Activated CD4-positive, CD25-positive, alpha-beta regulatory T cell treated with anti-CD3 and anti-CD28 coated beads, Interleukin-2, amount 50 U/mL, for 24 hours (primary cell): Measurements from ENCODE around the gene ITGB2.

Experiments used
- ATAC-seq, 2 donors: fragments of 150-1000 bp; cut with Tn5 transposase; one replicate each; pipeline ENCODE4 v1.10.0; 2021; ENCODE audit warnings: mild to moderate bottlenecking in 1 of 2, moderate library complexity in 1 of 2

Gene ITGB2

GRCh38 chr21:44955141-44955797 is 34.6 kb upstream of the ITGB2 start:
- no peak for ATAC-seq

GRCh38 chr21:44954281-44954771 is 33.6 kb upstream of the ITGB2 start:
- no peak for ATAC-seq

GRCh38 chr21:44953628-44954021 is 32.9 kb upstream of the ITGB2 start:
- ATAC-seq: no peak

- no peak for ATAC-seq
Measured at GRCh38 chr21:44952929-44953627, 32.4 kb upstream of the ITGB2 start.

GRCh38 chr21:44952116-44952928 is 31.6 kb upstream of the ITGB2 start:
- ATAC-seq: no peak

GRCh38 chr21:44951186-44951915 is 30.7 kb upstream of the ITGB2 start:
- no peak for ATAC-seq

- no peak for ATAC-seq
Measured at GRCh38 chr21:44950351-44950750, 29.7 kb upstream of the ITGB2 start.

GRCh38 chr21:44949779-44950198 is 29.1 kb upstream of the ITGB2 start:
- ATAC-seq: peak; percentile 87 to 92

- ATAC-seq: no peak
Measured at GRCh38 chr21:44949161-44949778, 28.6 kb upstream of the ITGB2 start.

- no peak for ATAC-seq
Measured at GRCh38 chr21:44948426-44949120, 27.9 kb upstream of the ITGB2 start.

- no peak for ATAC-seq
Measured at GRCh38 chr21:44947930-44948331, 27.2 kb upstream of the ITGB2 start.

GRCh38 chr21:44947111-44947929 is 26.6 kb upstream of the ITGB2 start:
- ATAC-seq: no peak

GRCh38 chr21:44946254-44947041 is 25.7 kb upstream of the ITGB2 start:
- no peak for ATAC-seq

GRCh38 chr21:44944596-44944995 is 23.9 kb upstream of the ITGB2 start:
- ATAC-seq: no peak

- ATAC-seq: no peak
Measured at GRCh38 chr21:44943686-44944550, 23.2 kb upstream of the ITGB2 start.

GRCh38 chr21:44943005-44943685 is 22.4 kb upstream of the ITGB2 start:
- no peak for ATAC-seq

GRCh38 chr21:44942566-44942965 is 21.9 kb upstream of the ITGB2 start:
- no peak for ATAC-seq

- ATAC-seq: no peak
Measured at GRCh38 chr21:44941567-44941966, 20.9 kb upstream of the ITGB2 start.
